ENCODE results near the gene H2BK1. TPM values are rescaled to one million over a fixed set of nuclear protein-coding genes. Genes with fewer than 3 reads are reported as not detected.

H2BK1 gene
- total RNA-seq, 2 donors from 2014 or later = not detected

DNA sequence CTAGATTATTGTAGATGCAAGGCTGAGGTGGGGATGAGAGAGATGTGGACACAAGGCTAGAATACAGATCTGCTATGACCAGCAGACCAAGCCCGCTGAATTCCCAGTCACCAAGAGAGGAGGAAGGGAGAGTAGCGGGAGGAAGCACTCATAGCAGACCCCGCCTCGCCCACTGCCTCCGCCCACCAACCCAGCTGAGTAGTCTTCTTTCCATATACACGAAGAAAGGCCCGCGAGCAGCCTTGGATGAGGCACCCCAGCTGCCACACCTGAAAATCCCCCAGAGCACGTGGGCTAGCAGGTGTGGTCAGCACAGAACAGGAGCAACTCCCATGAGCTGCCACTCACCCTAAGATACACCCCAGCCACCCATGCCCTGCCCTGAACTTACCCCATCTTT lies 7.9 kb upstream of the H2BK1 start:
- Histone ChIP-seq H3K9ac (ENCODE audit: extremely low read depth, low read length, poor library complexity, severe bottlenecking) (no peak overlapping the region), H3K9me3 (ENCODE audit: control insufficient read depth, low read length) (no peaks in the 10 kb centered on the region), H3K4me3 (ENCODE audit: low read length) (no peak overlapping the region), H3K27ac (ENCODE audit: low read depth, low read length) (no peak overlapping the region), H3K36me3 (ENCODE audit: control insufficient read depth, insufficient read depth, low read length) (peaks cover 84% of the 10 kb centered on the region), H3K27me3 (ENCODE audit: control insufficient read depth, insufficient read depth, low read length, poor library complexity, severe bottlenecking) (no peaks in the 10 kb centered on the region), H3K4me1 (ENCODE audit: control insufficient read depth, insufficient read depth, low read length) (no peaks in the 10 kb centered on the region)
- Mint-ChIP-seq H3K4me3 (no peak overlapping the region), H3K27ac (no peak overlapping the region), H3K36me3 (ENCODE audit: low read depth) (peaks cover 74% of the 10 kb centered on the region), H3K27me3 (ENCODE audit: insufficient read depth) (no peaks in the 10 kb centered on the region), H3K4me1 (no peaks in the 10 kb centered on the region), H3K9me3 (no peaks in the 10 kb centered on the region)
- no peak for DNase-seq
- TF ChIP-seq, protein P1, sequence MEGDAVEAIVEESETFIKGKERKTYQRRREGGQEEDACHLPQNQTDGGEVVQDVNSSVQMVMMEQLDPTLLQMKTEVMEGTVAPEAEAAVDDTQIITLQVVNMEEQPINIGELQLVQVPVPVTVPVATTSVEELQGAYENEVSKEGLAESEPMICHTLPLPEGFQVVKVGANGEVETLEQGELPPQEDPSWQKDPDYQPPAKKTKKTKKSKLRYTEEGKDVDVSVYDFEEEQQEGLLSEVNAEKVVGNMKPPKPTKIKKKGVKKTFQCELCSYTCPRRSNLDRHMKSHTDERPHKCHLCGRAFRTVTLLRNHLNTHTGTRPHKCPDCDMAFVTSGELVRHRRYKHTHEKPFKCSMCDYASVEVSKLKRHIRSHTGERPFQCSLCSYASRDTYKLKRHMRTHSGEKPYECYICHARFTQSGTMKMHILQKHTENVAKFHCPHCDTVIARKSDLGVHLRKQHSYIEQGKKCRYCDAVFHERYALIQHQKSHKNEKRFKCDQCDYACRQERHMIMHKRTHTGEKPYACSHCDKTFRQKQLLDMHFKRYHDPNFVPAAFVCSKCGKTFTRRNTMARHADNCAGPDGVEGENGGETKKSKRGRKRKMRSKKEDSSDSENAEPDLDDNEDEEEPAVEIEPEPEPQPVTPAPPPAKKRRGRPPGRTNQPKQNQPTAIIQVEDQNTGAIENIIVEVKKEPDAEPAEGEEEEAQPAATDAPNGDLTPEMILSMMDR (conservative IDR thresholded peaks at IDR 0.05) = no peak
- WGBS, 2 experiments (ENCODE audit: insufficient coverage in 1 of 2, insufficient read length in 1 of 2) = 95 to 100% methylated on average over 5 to 9 of the region's 9 CpGs

DNA sequence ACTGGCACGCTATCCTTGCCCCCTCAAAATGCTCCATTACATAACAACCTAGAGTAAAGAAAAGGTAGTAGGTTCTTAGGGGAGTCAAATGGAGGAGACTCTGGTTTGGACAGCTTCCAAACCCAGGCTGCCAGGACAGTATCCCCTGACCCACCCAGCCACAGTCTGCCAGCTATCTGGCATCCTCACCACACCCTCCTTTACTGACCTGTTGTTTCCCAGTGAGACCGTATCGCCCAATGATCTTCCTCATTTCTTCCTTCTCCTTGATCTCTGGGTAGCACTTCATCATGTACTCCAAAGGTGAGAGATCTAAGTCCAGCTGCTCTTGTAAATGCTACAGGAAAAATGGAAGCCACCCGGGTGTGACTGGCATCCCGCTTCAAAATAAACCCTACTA lies 5.1 kb upstream of the H2BK1 start:
- Histone ChIP-seq H3K4me3 (ENCODE audit: low read length) (no peak overlapping the region), H3K27me3 (ENCODE audit: control insufficient read depth, insufficient read depth, low read length, poor library complexity, severe bottlenecking) (no peaks in the 10 kb centered on the region), H3K9ac (ENCODE audit: extremely low read depth, low read length, poor library complexity, severe bottlenecking) (no peak overlapping the region), H3K27ac (ENCODE audit: low read depth, low read length) (no peak overlapping the region), H3K36me3 (ENCODE audit: control insufficient read depth, insufficient read depth, low read length) (peaks cover 63% of the 10 kb centered on the region), H3K4me1 (ENCODE audit: control insufficient read depth, insufficient read depth, low read length) (no peaks in the 10 kb centered on the region), H3K9me3 (ENCODE audit: control insufficient read depth, low read length) (no peaks in the 10 kb centered on the region)
- TF ChIP-seq, protein P1 (conservative IDR thresholded peaks at IDR 0.05) = no peak
- no peak overlapping the region for H3K4me3 Mint-ChIP-seq
- no peaks in the 10 kb centered on the region for H3K27me3 Mint-ChIP-seq (ENCODE audit: insufficient read depth)
- DNase-seq = no peak
- H3K36me3 Mint-ChIP-seq (ENCODE audit: low read depth) = peaks cover 61% of the 10 kb centered on the region
- H3K27ac Mint-ChIP-seq = no peak overlapping the region
- peaks cover 8% of the 10 kb centered on the region for H3K4me1 Mint-ChIP-seq
- WGBS, 2 experiments (ENCODE audit: insufficient coverage in 1 of 2, insufficient read length in 1 of 2) = 88 to 92% methylated on average over 3 to 5 of the region's 5 CpGs
- H3K9me3 Mint-ChIP-seq = no peaks in the 10 kb centered on the region

DNA sequence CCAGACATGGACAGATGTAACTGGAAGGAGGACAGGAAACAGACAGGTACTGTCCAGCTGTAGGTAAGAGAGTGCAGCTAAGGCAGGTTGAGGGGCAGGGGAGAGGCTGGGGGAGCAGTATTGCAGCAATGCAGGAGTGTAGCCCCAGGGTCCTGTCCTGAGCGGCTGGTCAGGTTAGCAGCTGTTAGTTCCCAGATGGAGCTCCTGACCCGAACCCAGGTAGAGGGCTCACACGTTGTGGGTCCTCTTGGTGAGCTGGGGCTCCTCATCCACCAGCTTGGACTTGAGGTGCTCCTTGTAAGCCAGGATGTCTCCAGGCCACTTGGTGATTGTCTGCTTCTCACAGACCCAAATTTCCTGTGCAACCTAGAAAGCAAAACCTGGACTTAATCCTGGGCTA lies 3.5 kb upstream of the H2BK1 start:
- H3K36me3 Mint-ChIP-seq (ENCODE audit: low read depth) = peaks cover 52% of the 10 kb centered on the region
- H3K9me3 Mint-ChIP-seq = no peaks in the 10 kb centered on the region
- DNase-seq = no peak
- H3K27me3 Mint-ChIP-seq (ENCODE audit: insufficient read depth) = no peaks in the 10 kb centered on the region
- H3K4me3 Mint-ChIP-seq = no peak overlapping the region
- WGBS, 2 experiments (ENCODE audit: insufficient coverage in 1 of 2, insufficient read length in 1 of 2) = 93 to 100% methylated on average over 3 of the region's 3 CpGs
- Histone ChIP-seq H3K27ac (ENCODE audit: low read depth, low read length) (no peak overlapping the region), H3K9ac (ENCODE audit: extremely low read depth, low read length, poor library complexity, severe bottlenecking) (no peak overlapping the region), H3K36me3 (ENCODE audit: control insufficient read depth, insufficient read depth, low read length) (peaks cover 53% of the 10 kb centered on the region), H3K4me1 (ENCODE audit: control insufficient read depth, insufficient read depth, low read length) (peaks cover 8% of the 10 kb centered on the region), H3K27me3 (ENCODE audit: control insufficient read depth, insufficient read depth, low read length, poor library complexity, severe bottlenecking) (no peaks in the 10 kb centered on the region), H3K9me3 (ENCODE audit: control insufficient read depth, low read length) (no peaks in the 10 kb centered on the region), H3K4me3 (ENCODE audit: low read length) (no peak overlapping the region)
- H3K27ac Mint-ChIP-seq = no peak overlapping the region
- peaks cover 15% of the 10 kb centered on the region for H3K4me1 Mint-ChIP-seq
- TF ChIP-seq, protein P1 (conservative IDR thresholded peaks at IDR 0.05) = no peak

Measured in endodermal cell (in vitro differentiated cells).